ENCODE measurements around the gene SEPTIN10. TPM values are rescaled to one million over a fixed set of nuclear protein-coding genes. Genes with fewer than 3 reads are reported as not detected.
A peak's percentile ranks its signal among the peaks of the same experiment; 100 is the strongest.

The SEPTIN10 gene
- total RNA-seq, 2 donors from 2014 or later = 1.5 to 7.2 TPM

DNA sequence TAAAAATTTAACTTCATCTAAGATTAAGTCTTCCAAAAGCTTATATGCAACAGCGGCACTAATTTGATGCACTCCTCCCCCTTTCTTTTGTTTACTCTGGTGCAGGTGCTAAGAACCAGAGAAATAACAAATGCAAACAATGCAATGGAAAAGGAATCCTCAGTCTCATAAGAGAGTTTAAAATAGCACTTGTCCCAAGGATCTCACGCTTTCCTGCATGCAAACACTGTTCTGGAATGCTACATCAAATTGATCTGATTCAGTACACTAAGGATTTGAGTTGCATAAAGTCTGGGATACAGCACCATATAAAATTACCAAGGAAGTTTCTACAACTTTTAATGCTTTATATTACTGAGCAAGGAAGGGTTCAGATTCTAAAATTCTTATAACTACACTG, 50.5 kb downstream of the SEPTIN10 start:
- H3K27me3 Mint-ChIP-seq (ENCODE audit: low read depth) = no peaks in the 10 kb centered on the region
- no peak overlapping the region for H3K4me3 Mint-ChIP-seq
- peaks cover 12% of the 10 kb centered on the region for H3K4me1 Mint-ChIP-seq (ENCODE audit: low read depth)
- H3K27ac Mint-ChIP-seq = no peak overlapping the region
- no peak for DNase-seq
- ATAC-seq (replicated peaks in 1 of 2) = no peak
- no peaks in the 10 kb centered on the region for H3K36me3 Mint-ChIP-seq (ENCODE audit: insufficient read depth in 2 of 2)
- H3K9me3 Mint-ChIP-seq = no peaks in the 10 kb centered on the region

DNA sequence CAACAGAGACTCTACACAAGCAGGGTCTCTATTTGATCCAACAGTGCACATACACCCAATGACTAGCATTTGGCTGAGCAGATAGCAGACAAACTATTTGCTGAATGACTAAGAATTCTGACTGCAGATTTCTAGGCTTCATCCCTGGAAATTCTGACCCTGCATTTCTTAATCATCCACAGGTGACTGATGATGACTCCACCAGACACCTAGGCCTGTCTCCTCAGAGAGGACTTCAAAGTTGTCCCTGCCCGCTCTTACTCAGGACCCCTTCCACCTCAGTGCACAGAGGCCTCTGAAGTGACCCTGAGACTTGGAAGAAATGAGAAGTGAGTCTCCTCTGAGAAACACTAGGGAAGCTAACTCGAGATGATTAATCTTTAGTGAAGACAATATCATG, 51.3 kb downstream of the SEPTIN10 start:
- peak in 1 of 2 donors; percentile 16 for DNase-seq
- Mint-ChIP-seq H3K4me1 (ENCODE audit: low read depth) (peaks cover 12% of the 10 kb centered on the region), H3K9me3 (no peaks in the 10 kb centered on the region), H3K27me3 (ENCODE audit: low read depth) (no peaks in the 10 kb centered on the region), H3K4me3 (no peak overlapping the region), H3K27ac (no peak overlapping the region), H3K36me3 (ENCODE audit: insufficient read depth in 2 of 2) (no peaks in the 10 kb centered on the region)
- peak; percentile 76 to 79 for ATAC-seq (replicated peaks in 1 of 2)

DNA sequence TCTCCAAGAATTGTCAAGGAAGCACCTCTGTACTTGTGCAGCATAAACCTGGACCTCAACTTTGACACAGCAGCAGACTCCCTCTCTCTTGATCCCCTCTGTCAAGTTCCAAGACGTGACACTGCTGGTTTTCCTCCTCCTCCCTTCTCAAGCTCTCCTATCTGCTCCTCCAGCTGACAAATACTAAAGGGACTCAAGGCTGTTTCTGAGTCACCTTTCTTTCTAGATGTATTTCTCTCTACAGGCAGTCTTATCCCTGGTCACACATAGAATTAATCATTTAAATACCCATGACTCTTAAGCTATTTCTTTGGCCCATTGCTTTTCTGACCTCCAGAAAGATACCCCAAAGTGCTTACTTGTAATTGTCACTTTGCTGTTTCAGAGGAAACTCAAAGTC, 53.5 kb downstream of the SEPTIN10 start:
- DNase-seq (no peak), ATAC-seq (replicated peaks in 1 of 2) (no peak)
- peaks cover 12% of the 10 kb centered on the region for H3K4me1 Mint-ChIP-seq (ENCODE audit: low read depth)
- H3K36me3 Mint-ChIP-seq (ENCODE audit: insufficient read depth in 2 of 2) = no peaks in the 10 kb centered on the region
- H3K9me3 Mint-ChIP-seq = no peaks in the 10 kb centered on the region
- peaks cover 6% of the 10 kb centered on the region for H3K27me3 Mint-ChIP-seq (ENCODE audit: low read depth)
- H3K4me3 Mint-ChIP-seq = no peak overlapping the region
- no peak overlapping the region for H3K27ac Mint-ChIP-seq

DNA sequence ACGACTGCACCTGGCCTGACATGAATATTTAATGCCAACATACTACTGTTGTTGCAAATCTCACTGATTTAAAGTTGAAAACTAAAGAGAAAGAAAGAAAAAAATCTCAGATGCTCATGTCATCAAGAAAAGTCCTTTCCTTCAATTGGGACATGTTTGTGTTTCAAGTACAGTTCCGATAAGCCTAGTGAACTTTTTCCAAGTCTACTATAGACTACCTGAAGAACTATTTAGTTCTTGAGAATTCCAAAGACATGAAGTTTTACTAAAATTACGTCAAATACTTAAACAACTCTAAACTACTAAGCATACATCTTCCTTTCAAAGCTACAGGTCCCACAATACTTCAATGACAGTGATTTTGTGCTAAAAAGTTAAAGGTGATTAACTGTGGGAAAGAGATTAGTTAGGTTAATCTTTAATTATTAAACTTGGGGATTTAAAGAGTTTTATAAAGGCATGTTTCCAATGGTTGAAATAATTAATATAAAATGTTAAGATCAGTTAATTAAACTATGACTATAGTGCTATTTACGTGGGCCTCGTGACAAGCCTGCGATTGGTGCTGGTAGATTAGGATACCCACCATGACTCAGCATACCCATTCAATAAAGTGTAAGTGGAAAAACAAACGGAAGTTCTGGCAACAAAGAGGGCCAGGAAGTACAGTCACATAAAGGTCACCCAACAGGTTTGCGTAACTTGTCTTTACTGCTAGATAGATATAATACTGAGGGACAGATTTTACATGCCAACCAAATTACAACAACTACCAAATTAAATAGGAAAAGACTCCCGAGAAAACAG, 55.5 kb downstream of the SEPTIN10 start:
- H3K36me3 Mint-ChIP-seq (ENCODE audit: insufficient read depth in 2 of 2) = no peaks in the 10 kb centered on the region
- DNase-seq = no peak
- no peaks in the 10 kb centered on the region for H3K9me3 Mint-ChIP-seq
- peaks cover 6% of the 10 kb centered on the region for H3K27me3 Mint-ChIP-seq (ENCODE audit: low read depth)
- peaks cover 7% of the 10 kb centered on the region for H3K4me1 Mint-ChIP-seq (ENCODE audit: low read depth)
- ATAC-seq (replicated peaks in 1 of 2) = peak; percentile 26 to 34
- no peak overlapping the region for H3K27ac Mint-ChIP-seq
- H3K4me3 Mint-ChIP-seq = no peak overlapping the region

DNA sequence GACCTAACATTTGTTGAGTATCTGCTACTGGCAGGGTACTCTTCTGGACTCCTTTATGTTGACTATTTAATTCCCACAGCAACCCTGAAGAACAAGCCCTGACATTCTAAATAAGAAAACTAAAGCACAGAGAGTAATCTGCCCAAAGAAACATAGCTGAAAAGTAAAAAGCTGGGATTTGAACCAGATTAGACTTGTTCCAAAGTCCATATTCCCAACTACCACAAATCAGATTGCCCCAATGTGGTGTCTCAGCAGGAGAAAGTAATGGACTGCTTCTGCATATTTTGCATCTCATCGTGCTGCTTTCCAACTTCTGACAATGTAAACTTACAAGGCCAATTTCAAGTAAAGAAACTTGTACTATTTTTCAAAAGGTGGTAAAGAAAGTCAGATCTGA, 56.5 kb downstream of the SEPTIN10 start:
- H3K27me3 Mint-ChIP-seq (ENCODE audit: low read depth) = peaks cover 6% of the 10 kb centered on the region
- H3K36me3 Mint-ChIP-seq (ENCODE audit: insufficient read depth in 2 of 2) = no peaks in the 10 kb centered on the region
- DNase-seq = no peak
- no peak overlapping the region for H3K27ac Mint-ChIP-seq
- ATAC-seq (replicated peaks in 1 of 2) = no peak
- H3K4me3 Mint-ChIP-seq = no peak overlapping the region
- peaks cover 7% of the 10 kb centered on the region for H3K4me1 Mint-ChIP-seq (ENCODE audit: low read depth)
- H3K9me3 Mint-ChIP-seq = no peaks in the 10 kb centered on the region

DNA sequence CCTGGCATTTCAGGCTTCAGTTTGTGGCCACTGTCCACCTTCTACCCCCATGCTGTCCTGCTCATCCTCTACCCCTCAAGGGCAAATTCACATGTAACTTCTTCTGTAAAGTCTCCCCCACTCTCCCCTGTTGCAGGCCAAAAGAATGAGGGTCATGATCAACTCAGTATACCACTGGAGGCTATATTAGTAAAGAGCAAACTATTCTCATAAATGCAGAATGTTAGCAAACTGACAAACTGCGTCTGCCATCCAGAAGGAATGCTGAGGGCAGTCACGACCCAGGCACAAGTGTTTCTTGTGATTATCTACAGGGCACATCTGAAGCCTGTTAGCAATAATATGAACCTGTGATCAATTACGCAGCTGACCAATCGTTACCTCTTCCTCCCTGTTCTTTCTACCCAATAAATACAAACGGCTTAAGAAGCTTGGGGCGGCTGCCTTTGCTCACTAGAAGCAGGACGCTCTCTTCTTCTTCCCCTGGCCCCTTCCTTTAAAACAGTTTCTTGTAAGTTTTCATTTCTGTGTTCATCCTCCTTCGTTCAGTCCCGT, 58.3 kb downstream of the SEPTIN10 start:
- DNase-seq (no peak), ATAC-seq (replicated peaks in 1 of 2) (no peak)
- Mint-ChIP-seq H3K36me3 (ENCODE audit: insufficient read depth in 2 of 2) (no peaks in the 10 kb centered on the region), H3K27ac (no peak overlapping the region), H3K27me3 (ENCODE audit: low read depth) (peaks cover 6% of the 10 kb centered on the region), H3K4me3 (no peak overlapping the region), H3K9me3 (no peaks in the 10 kb centered on the region), H3K4me1 (ENCODE audit: low read depth) (peaks cover 5% of the 10 kb centered on the region)

DNA sequence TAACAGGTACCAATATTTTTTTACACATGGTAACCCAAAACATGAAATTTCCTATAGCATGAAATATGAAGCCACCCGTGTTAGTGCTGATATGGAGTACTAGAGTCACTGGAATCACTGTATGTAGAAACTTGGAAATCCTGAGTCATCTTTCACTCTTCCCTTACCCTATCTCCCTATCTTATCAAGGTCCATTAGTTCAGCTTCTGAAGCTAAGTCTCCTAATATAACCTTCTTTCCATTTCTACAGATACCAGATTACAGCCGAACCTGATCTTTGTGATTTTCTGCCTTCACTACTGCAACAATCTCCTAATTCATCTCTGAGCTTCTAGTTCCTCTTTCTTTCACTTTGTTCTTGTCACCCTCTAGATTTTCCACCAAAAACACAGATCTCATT, 59.0 kb downstream of the SEPTIN10 start:
- H3K9me3 Mint-ChIP-seq = no peaks in the 10 kb centered on the region
- no peak overlapping the region for H3K4me3 Mint-ChIP-seq
- ATAC-seq (replicated peaks in 1 of 2) = no peak
- H3K27me3 Mint-ChIP-seq (ENCODE audit: low read depth) = peaks cover 6% of the 10 kb centered on the region
- H3K4me1 Mint-ChIP-seq (ENCODE audit: low read depth) = no peaks in the 10 kb centered on the region
- DNase-seq = no peak
- no peak overlapping the region for H3K27ac Mint-ChIP-seq
- H3K36me3 Mint-ChIP-seq (ENCODE audit: insufficient read depth in 2 of 2) = no peaks in the 10 kb centered on the region

DNA sequence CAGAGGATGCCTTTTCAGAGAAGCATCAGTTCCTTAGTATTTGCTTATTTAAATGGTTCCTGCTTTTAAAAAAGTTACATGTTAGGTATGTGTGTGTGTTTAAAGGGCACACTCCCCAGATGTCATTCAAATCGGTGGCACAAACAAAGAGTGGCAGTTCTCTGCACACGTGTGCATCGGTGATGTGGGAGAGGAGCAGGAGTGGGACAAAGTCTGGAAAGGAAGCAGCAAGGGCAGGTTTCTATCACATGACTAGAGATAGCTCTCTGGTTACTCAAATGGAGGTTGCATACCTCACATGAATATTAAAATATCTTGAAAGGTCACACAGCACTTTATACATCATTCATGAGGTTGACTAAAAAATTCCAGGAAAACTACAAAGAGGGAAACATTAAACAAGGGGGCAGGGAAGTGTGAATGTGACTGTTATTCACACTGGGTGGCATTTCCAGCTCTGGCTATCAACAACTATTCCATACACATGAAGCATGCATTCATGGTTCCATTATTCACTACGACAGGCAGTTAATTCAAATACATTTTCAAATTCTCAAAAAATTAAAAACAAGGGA, 64.7 kb downstream of the SEPTIN10 start:
- ATAC-seq (replicated peaks in 1 of 2) (no peak), DNase-seq (no peak)
- no peaks in the 10 kb centered on the region for H3K36me3 Mint-ChIP-seq (ENCODE audit: insufficient read depth in 2 of 2)
- H3K27ac Mint-ChIP-seq = no peak overlapping the region
- no peaks in the 10 kb centered on the region for H3K27me3 Mint-ChIP-seq (ENCODE audit: low read depth)
- H3K9me3 Mint-ChIP-seq = no peaks in the 10 kb centered on the region
- H3K4me3 Mint-ChIP-seq = no peak overlapping the region
- peaks cover 6% of the 10 kb centered on the region for H3K4me1 Mint-ChIP-seq (ENCODE audit: low read depth)

DNA sequence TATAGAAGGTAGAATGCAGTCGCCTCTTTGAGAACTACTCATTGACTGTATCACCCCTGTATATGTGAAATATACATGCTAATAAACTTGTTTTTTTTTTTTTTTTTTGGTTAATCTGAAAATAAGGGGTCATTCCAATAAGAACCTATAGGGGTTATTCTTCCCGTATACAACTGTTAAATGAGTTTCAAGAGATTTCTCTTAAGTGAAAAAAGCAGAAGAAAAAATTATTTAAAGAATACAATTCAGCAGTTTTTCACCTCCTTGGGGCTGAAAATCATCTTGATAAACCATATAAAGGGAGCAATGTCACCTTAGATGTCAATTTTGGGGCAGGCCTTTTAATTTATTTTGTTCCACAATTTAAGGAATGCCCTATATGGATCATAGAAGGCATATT, 66.5 kb downstream of the SEPTIN10 start:
- Mint-ChIP-seq H3K27me3 (ENCODE audit: low read depth) (no peaks in the 10 kb centered on the region), H3K4me3 (no peak overlapping the region), H3K27ac (no peak overlapping the region), H3K36me3 (ENCODE audit: insufficient read depth in 2 of 2) (no peaks in the 10 kb centered on the region), H3K9me3 (no peaks in the 10 kb centered on the region), H3K4me1 (ENCODE audit: low read depth) (peaks cover 6% of the 10 kb centered on the region)
- DNase-seq (no peak), ATAC-seq (replicated peaks in 1 of 2) (no peak)

DNA sequence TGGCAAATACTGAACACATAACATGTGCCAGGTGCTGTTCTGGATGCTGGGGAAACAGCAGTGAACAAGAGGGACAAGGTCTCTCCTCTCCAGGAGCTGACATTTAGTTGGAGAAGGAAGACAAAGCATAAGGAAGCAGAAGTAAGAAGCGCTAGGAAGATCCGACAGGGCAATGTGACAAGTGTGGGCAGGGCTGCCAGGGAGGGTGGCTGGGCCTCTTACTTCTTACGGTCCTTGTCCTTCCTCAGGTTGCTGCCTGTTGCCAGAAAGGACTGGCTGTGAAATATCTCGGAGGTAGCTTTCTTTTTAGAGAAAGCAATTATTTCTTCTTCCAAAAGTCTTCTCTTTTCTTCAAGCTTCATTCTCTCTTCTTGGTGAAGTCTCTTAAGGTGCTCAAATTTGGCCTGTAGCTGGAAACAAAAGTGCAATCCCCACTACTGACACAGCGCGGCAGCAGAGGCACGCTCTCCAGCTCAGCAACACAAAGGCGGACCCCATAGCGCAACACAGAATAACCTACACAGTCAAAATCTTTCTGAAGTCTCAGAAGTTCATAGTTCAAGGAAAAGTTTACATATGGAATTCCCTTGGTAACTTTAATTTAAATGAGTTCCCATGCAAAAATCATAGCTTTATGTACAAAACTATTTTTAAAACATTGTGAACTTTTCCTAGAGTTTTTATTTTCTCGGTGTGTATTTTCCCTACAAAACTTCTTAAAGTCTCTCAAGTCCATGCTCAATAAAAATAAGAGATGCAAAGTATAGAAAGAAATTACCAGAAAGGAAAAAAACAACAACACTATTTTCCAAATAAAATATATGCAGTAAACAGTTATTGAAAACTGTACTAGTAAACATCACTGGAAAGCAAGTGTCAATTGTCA, 67.7 kb downstream of the SEPTIN10 start:
- peak; percentile 53 to 58 for DNase-seq
- H3K27ac Mint-ChIP-seq = no peak overlapping the region
- no peaks in the 10 kb centered on the region for H3K36me3 Mint-ChIP-seq (ENCODE audit: insufficient read depth in 2 of 2)
- ATAC-seq (replicated peaks in 1 of 2) = peak; percentile 65 to 75
- no peak overlapping the region for H3K4me3 Mint-ChIP-seq
- H3K4me1 Mint-ChIP-seq (ENCODE audit: low read depth) = peaks cover 6% of the 10 kb centered on the region
- no peaks in the 10 kb centered on the region for H3K9me3 Mint-ChIP-seq
- H3K27me3 Mint-ChIP-seq (ENCODE audit: low read depth) = no peaks in the 10 kb centered on the region

DNA sequence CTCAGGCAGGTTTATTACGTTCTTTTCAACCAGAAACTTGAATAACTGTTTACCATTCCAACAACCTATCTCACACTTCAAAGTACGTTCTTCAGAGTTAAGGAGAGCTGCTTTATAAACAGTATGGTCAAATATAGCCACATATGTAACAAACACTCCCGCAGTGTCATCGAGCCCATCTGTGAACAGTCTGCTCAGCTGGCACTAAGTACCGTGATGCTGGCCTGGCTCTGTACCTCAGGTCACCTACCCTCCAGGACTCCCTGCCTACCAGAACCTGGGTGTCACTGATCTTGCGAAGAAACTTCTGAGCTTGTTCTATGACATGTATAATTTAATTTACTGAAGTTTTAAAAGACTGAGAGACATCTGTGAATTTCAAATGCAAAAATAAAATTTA, 71.4 kb downstream of the SEPTIN10 start:
- Mint-ChIP-seq H3K27ac (no peak overlapping the region), H3K36me3 (ENCODE audit: insufficient read depth in 2 of 2) (no peaks in the 10 kb centered on the region), H3K4me3 (no peak overlapping the region), H3K27me3 (ENCODE audit: low read depth) (no peaks in the 10 kb centered on the region), H3K4me1 (ENCODE audit: low read depth) (no peaks in the 10 kb centered on the region), H3K9me3 (no peaks in the 10 kb centered on the region)
- ATAC-seq (replicated peaks in 1 of 2) (no peak), DNase-seq (no peak)

DNA sequence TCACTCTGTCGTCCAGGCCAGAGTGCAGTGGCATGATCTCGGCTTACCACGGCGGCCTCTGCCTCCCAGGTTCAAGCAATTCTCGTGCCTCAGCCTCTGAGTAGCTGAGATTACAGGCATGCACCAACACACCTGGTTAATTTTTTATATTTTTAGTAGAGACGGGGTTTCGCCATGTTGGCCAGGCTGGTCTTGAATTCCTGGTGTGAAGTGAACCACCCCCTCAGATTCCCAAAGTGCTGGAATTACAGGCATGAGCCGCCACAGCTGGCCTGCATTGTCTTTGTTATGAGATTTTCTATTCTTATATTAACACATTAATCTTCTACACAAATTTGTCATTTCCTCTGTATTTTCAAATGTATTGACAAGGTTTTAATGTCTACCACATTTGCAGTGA, 75.2 kb downstream of the SEPTIN10 start:
- no peak overlapping the region for H3K4me3 Mint-ChIP-seq
- H3K9me3 Mint-ChIP-seq = peaks cover 0 to 2% of the 10 kb centered on the region in 2 donors
- DNase-seq (no peak), ATAC-seq (replicated peaks in 1 of 2) (no peak)
- no peaks in the 10 kb centered on the region for H3K4me1 Mint-ChIP-seq (ENCODE audit: low read depth)
- H3K27me3 Mint-ChIP-seq (ENCODE audit: low read depth) = peaks cover 12% of the 10 kb centered on the region
- no peak overlapping the region for H3K27ac Mint-ChIP-seq
- H3K36me3 Mint-ChIP-seq (ENCODE audit: insufficient read depth in 2 of 2) = no peaks in the 10 kb centered on the region
